ENCODE measurements around the gene ADAM10.

ADAM10 gene

DNA sequence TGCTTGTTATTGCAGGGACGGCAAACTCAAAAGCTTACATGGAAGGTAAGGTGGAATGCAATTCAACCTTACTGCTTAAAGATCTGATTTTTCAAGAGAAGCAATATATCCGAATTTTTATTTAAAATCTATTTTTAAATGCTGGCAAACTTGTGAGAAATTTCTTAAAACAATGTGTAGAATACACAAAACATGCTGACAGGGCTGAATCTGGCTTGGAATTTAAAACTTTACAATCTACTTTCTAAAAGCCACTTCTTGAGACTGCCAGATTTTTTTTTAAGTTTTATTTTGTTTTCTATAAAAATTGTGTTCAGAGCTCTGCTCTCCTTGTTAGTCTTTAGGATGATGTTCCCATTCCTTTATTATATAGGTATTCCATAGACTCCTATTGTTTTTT lies 146.7 kb downstream of the ADAM10 start:
- no peak for DNase-seq

DNA sequence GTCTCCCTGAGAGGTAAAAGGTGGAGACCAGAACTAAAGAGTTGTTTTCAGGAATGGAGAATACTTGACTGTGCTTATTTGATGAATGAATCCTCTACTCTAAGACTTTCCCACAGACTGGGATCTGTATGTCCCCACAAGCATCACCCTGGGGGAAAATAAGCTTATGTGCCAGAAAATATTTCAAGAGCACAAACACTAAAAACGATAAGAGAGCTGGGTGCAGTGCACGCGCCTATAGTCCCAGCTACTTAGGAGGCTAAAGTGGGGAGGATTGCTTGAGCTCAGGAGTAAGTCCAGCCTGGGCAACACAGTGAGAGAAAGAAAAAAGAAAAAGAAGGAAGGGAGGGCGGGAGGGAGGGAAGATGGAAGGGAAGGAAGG lies 150.7 kb downstream of the ADAM10 start:
- DNase-seq, result no peak

DNA sequence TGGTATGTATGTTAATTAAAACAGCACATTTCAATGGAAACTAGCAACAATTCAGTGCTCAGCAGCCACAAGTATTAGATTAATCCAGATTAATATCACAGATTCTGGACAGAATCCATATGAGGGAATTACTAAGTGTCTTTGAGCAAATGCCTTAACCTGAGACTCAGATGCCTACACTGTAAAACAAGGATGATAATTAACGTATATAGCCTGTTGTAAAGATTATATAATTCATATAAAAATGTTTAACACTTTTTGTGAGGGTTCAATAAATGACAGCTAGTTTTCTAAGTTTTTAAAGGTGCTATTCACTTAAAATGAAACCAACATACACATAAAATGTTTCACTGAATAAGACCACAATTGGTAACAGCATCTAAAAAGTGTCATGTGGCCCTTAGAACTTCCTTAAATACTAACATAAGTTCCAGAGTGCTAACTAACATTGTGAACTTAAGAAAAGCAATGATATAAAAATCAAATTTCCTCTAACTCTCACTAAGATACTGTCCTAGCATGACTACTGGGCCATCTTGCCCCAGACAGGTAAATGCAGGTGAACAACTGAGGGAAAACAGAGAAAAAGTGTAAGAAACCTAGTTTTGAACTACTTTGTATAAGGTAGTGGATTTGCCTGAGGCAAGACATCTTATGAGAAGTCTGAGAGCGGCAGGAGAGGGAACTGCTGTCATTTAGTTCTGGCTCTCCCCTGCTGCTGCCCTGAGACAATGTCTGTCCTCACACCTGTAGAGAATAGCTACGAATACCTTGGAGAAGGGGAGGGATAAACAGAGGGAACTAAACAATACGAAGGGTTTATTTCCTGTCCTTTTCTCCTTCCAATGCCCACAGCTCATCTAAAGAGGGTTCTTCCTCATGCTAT lies 151.3 kb downstream of the ADAM10 start:
- DNase-seq, result no peak

DNA sequence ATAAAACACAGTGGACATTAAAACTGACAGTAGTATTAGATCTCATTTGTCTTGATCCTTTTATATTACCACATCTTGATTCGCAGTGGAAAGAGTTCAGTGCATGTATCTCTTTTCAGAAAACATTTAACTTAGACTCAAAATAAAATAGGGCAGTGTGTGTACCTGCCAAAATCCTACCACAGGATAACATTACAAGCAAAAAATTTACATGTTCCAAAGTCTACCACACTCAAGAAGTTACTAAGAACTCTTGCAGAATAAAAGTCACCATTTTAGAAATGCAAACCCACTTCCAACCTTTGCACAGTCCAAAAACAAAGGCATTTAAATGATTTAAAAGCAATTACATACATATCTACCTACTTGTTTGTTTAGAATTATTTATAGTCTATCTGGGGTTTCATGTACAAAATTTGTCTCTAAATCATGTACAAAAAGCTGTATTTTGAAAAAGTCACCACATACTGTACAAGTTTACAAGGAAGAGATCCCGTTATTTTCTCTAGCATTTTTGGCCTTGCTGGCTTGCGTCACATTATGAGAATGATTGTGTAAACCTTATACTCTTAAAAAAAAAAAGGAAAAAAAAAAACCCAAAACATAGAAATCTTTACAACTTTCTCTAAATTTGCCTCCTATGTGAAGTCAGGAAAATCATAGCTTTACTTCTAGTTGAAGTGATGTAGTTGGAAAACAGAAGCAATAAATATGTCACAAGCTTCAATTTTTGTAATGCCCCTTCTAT lies 153.8 kb downstream of the ADAM10 start:
- DNase-seq, result no peak

DNA sequence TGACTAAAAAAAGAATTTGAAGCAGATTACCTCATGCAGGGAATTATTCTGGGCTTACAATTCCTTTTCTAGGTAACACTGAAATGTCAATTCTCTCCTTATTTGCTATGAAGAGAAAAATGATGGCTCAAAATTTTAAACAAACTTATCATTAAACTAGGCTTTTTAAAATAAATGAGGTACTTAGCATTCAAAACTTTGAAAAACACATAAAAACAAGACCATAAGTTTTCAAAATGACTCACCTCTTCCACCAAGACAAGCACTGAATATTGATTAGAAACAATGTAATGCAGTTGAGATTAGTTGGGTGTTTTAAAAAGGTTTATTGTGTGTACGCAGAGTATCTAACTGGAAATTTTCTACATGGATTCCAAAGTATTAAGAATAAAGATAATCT lies 154.6 kb downstream of the ADAM10 start:
- no peak for DNase-seq

DNA sequence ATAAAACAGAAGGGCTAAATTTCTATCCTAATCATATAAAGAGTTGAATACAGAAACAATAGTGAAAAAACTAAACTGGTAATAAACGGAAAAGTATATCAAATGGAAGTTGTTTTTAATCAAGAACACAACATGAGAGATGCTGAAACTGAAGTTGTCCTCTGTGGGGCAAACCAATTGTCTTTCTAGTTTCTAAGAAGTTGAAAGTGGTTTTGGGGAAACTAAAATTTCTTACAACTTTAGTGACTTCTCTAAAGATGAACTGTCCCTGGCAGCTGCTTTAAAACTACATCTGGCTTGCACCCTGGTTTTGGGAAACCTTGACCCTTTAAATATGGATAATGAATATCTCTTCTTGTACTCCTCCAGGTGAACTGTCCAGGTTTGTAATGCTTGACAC lies 155.6 kb downstream of the ADAM10 start:
- DNase-seq, result no peak

DNA sequence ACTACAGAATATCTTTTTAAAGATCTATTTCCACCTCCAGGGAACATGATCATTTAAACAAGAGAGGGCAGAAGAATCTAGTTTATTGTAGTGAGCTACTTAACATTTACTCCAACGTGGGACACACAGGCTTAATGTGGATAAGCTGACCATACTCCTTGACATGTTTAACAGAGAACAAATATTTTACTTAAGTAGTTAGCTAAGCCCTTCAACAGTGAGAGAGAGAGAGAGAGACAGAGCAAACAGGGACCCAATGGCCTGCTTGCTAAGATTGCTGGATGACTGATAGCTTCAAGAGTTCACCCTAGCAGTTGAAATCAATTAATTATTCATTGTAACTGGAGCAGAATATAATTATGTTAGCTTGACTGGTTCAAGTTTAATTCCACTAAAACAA lies 158.6 kb downstream of the ADAM10 start:
- DNase-seq, result no peak

DNA sequence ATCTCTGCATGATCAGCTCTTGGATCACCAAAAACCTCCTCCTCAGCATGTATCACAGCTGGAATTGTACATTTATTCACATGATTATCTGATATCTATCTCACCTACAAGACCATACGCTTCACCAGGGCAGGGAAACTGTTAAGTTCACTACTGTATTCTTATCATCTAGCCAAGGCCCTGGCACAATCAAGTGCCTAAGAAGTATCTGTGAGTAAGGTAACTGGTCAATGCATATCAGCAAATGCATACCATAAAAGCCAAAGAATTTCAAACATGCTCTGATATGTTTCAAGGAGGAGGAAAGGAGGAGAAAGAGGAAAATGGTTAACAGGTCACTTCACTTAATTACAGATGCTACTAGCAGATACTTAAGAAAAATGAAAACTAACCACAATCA lies 159.3 kb downstream of the ADAM10 start:
- no peak for DNase-seq

DNA sequence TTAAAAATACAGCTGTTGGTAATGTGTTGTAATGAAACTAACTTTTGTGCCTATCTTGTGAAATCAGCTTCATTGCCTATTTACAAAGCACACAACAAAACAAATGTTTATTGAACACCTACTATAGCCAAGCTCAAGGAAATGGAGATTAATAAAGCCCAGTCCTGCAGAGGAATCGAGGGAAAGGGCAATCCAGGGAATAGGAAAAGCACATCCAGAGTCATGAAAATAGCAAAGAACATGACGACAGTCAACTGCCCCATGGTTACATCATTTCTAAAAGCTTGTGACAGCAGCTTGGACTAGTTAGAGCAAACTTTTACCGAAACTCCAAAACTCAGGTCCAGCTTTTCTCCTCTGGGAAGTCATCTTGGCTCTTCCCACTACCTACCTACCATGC lies 160.5 kb downstream of the ADAM10 start:
- no peak for DNase-seq

DNA sequence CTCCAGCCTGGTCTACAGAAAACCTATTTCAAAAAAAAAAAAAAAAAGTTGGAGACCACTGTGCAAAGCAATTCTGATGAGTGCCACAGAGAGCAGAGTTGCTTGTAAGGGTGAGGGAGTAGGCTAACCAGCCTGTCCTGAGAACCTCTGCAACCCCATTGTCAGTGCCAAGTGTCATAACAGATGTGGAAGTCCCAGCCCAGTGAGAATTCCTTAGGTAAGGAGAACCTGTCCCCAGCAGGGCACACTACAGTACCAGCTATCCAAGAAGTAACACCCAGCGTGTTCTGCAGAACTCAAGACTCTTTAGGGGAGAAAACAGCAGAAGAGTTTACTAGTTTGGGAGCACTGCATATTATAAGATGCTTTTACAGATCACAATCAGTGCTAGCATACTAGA lies 161.4 kb downstream of the ADAM10 start:
- DNase-seq, result no peak

DNA sequence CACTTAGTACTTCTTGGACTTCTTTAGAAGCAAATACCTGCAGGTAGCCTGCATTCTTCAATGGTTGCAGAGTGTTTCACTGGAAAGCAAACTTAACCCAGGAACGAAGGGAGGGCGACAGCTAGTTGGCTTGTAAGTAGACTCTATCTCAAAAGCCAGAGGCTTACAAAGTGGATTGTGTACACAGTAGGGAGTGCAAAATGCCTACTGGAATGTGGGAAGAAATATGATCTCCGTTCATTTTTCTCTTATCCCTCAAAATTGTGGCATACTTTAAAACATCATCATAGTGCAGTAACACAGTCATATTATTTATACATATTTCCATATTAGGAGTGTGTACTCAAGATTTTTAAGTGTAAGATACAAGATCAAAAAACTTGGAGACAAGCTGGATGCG lies 162.0 kb downstream of the ADAM10 start:
- no peak for DNase-seq

DNA sequence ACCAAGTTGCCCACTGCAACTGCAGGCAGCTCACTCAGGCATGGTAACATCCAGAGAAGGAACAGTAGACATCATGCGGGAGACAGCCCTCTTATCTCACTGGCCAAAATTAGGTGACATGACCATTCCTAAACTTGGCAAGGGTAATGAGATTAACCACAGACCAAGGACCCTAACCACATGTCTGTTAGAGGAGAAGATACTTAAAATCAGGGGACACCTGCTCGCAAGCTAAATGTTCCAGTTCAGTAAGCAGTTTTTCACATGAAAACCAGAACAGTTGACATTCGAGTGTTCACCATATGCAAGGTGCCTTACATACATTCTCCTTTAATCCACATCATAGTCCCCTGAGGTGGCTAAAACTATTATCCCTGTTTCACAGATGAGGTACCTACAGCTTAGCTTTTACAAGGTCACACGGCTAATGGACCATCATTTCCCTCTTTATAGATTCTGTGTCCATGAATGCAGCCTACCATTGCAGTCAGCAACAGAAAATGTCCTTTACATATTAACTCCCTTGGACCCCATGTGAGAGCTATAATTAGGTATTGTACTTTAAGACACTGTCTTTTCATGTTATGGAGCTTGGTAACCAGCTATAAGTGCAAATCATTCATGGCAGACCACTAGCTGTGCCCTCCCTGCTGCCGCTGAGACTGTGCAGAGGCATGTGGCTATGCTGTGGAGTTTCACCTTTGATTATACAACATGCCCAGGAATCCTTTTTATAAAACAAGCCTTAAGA lies 163.6 kb downstream of the ADAM10 start:
- DNase-seq, result no peak

DNA sequence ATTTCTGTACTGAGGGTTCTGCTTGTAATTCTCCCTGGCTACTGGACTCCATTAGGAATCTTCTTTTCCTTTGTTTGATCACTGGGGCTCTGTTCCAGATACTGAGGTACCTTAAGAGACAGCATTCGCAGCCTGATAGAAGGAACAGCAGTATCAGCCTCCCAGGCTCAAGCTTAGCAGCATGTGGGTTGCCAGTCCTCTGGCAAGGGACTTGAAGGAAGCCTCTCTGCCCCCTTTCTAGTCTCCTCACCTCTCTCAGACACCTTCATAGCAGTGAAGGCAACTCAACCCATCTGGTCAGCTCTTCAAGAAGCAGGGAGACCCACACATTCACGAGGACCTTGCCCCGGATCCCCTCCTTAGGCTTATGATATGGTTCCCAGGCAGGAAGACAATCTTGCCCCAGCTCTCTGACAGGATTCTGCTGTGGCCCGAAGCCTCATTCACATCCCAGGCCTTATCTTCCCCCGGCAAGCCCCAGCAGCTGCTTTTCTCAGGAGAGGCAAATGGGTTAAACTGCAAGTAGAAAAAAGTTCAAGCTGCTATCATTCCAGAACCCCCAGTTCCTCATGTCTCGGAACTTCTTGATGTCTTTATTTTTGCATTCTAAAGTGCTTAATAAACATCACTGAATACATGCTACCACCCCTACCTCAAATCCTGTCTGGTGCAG lies 164.6 kb downstream of the ADAM10 start:
- DNase-seq, result no peak

DNA sequence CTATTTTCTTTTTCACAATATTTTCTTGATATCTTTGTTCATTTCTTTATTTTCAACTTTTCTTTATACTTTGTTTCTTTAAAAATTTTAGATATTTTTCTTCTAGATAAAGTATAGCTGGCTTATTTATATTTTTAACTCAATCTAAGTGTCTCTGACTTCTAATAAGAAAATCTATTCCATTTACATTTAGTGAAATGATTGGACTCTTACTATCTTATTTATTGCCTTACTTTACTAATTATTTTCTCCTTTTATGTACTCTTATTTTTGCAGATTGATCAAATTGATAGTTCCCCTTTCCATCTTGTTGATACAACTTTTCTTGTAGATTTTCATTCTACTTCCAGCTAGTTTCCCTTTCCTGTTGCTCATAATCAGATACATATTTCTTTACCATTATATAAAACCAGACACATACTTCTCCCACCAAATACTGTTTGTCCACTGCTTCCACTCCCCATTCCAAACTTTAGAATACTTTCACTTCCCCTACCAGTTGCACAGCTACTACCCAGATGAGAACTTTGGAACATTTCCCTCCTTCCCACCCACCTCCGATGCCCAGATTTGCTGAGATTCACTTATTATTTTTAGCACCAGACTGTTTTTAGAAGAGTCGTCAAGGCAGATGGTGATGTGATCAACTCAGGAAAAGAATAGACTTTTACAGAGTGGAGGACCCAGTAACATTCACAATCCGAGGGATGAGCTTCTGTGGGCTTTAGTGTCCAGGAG lies 166.2 kb downstream of the ADAM10 start:
- no peak for DNase-seq

DNA sequence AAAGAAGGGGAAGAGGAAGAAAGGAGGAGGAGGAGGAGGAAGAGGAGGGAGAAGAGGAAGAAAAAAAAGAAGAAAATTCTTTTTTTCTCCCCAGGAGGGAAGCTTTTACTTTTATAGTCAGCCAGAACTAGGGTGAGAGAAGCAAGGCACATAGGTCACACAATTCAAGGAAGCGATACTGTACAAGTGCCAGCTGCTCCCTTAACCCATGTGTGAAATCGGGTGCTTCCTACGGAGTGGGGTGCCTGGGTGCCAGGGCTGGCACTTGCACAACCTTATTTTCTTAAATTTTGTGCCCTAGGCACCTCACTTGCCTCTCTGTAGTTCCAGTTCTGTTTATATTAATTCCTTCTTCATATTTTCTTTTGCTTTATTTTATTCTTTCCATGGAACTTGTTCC lies 167.3 kb downstream of the ADAM10 start:
- DNase-seq, result no peak

DNA sequence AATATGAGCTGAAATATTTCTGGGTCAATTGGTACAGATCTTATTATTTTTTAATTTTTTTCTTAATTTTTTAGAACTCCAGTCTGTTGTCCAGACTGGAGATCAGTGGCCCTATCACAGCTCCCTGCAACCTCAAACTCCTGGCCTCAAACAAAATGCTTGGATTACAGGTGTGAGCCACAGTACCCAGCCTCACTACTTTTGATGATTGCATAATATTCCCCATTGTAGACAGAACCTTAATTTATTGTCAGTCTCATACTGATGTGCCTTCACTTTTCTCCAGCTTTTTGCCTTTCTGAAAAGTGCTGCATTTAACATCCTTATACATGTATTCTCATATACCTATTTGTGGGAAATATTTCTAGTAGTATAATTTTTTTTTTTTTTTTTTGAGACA lies 172.8 kb downstream of the ADAM10 start:
- DNase-seq, result no peak

DNA sequence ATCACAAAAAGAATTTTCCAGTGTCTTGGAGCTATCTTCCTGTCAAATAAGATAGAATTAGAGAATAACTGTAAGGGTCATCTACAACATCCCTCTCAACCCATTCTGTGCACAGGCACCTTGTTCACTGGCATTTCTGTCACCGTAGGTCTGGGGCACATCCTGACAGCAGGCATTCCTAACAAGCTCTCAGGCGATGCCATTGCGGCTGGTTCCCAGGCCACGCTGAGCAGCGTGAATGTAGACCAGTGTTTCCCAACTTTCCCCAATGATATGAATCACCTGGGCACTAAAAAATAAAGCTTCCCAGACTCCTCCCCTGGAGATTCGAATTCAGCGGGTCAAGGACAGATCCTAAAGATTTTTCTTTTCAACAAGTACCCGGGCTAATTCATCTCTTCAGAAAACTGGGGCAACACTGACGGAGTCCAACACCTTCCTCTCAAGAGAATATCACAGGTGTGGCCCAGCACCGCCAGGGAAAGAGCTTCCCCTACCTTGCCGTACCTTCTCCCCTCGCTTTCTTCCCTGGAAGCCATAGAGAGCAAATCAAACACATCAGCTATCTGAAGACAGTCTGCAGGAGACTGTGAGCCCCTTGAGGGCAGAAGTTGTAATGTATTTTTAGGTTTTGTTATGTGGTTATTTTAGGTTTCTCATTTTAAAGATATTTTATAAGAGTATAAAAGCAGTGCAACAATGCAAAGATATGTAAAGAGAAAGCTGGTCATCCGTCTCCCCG lies 174.3 kb downstream of the ADAM10 start:
- no peak for DNase-seq

DNA sequence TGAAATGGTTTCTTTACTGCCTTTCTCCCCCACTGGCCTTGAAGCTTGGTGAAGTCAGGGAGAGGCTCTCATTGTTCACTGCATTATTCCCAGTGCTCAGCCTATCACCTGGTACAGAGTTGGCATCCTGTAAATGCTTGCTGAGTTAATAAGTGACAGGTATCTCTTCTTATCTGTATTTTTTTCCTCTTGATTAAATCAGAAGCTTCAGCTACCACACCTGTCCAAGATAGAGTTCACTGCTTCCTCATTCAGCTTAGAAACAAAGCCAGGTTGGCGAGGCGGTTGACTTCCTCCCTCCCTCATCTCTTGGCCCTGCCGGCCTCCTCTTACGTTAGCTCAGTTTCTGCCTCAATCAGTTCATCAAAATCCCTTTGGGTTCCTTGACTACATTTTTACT lies 174.9 kb downstream of the ADAM10 start:
- peak; percentile 67 for DNase-seq

DNA sequence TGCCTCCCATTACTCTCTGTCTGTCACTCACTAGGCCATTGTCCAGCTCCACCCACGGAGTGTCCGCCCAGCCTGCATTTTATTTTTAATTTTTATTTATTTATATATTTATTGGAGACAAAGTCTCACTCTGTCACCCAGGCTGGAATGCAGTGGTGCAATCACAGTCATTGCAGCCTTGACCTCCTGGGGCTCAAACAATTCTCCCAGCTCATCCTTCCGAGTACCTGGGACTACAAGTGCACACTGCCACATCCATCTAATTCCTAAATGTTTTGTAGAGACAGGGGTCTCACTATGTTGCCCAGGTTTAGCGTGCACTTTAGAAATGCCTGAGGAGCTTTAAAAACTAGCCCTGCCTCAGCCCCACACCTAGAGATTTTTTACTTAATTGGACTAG lies 176.2 kb downstream of the ADAM10 start:
- DNase-seq, result no peak

DNA sequence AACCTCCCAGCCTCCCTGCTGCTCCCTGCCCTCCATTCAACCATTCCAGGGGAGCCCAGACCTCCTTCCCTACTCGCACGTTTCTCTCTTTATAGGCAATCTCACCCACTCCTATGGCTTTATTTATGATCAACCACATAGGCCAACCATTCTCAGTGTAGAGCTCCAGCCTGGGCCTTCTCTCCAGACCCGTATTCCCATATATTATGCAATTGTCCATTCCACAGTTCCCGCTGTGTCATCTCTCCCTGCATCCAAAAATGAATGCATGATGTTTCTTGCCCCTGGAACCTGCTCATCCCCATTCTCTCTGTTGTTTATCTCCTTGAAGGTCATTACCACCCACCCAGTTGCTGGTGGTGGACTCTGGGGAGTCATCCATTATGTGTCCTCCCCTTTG lies 177.0 kb downstream of the ADAM10 start:
- DNase-seq, result no peak

DNA sequence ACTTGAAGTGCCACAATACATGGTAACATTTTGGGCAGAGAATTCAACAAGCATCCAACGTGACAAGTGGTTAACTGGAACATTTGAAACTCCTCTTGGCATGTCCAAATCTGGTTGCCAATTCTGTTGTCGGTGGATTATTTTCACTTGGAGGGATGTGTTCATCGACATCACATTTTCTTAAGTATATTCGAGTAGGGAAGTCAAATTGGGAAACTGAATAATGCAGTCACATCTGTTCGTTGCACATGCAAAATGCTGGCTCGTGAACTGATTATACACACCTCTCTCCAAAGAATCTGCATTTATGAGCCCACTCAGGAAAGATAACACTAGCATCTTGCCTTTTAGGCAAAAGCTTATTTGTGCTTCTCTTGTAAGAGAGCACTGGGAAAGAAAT lies 178.0 kb downstream of the ADAM10 start:
- DNase-seq, result no peak

DNA sequence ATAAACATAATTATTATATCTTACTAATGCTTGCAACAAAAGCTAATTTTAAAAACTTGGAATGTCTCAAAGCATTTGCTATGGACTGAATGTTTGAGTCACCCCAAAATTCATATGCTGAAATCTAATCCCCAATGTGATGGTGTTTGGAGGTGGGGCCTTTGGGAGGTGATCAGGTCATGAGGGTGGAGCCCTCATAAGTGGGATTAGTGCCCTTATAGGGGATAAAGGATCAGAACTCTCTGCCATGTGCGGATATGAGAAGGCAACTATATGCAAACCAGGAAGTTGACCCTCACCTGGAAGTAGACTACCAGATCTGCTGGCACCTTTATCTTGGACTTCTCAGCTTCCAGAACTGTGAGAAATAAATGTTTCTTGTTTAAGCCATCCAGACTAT lies 180.1 kb downstream of the ADAM10 start:
- no peak for DNase-seq
